ENCODE measurements around the gene NANS.

Gene NANS

DNA sequence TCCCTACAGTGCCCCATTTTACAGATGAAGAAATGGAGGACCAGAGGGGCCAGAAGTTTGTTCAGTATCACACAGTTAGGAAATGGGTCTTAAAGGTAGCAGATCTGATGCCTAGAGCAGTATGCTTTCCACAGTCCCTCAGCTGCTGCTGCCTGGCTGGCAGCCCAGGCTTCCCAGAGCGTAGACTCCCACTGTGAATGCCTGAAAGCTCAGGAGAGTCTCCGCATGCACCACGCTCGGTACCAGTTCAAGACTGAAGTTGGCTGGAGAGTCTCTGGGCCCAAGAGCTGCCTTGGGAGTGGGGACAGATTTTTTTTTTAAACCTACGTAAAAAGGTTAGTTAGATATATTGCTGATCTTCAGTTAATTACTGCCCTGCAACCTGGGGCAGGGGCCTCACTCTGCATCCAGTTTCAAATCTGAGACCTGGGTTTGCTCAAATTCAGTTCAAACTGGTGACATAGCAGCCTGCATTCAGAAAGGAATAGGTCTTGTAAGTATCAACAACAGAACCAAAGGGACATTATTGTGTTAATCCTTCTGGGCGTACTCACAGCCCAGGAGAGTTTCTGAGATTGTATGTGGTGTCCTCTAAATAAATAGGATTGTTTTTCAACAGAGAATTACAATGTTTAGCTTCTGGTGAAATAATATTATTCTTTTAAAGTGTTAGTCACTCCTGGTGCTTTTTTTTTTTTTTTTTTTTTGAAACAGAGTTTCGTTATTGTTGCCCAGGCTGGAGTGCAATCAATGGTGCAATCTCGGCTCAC, 8.3 kb downstream of the NANS start:
- Histone ChIP-seq H3K27me3 (no peaks in the 10 kb centered on the region), H3K36me3 (peaks cover 13% of the 10 kb centered on the region), H3K4me3 (ENCODE audit: low read depth in 1 of 2, low read length in 1 of 2) (no peak overlapping the region), H3K27ac (peak overlapping the region; percentile 48), H3K4me1 (ENCODE audit: control insufficient read depth in 1 of 2, insufficient read depth in 1 of 2, low read depth in 1 of 2, low read length in 1 of 2) (peaks cover 4 to 5% of the 10 kb centered on the region in 2 experiments), H3K9me3 (no peaks in the 10 kb centered on the region)
- TF ChIP-seq, protein P1, sequence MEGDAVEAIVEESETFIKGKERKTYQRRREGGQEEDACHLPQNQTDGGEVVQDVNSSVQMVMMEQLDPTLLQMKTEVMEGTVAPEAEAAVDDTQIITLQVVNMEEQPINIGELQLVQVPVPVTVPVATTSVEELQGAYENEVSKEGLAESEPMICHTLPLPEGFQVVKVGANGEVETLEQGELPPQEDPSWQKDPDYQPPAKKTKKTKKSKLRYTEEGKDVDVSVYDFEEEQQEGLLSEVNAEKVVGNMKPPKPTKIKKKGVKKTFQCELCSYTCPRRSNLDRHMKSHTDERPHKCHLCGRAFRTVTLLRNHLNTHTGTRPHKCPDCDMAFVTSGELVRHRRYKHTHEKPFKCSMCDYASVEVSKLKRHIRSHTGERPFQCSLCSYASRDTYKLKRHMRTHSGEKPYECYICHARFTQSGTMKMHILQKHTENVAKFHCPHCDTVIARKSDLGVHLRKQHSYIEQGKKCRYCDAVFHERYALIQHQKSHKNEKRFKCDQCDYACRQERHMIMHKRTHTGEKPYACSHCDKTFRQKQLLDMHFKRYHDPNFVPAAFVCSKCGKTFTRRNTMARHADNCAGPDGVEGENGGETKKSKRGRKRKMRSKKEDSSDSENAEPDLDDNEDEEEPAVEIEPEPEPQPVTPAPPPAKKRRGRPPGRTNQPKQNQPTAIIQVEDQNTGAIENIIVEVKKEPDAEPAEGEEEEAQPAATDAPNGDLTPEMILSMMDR (IDR thresholded peaks at IDR 0.05), result no peak

DNA sequence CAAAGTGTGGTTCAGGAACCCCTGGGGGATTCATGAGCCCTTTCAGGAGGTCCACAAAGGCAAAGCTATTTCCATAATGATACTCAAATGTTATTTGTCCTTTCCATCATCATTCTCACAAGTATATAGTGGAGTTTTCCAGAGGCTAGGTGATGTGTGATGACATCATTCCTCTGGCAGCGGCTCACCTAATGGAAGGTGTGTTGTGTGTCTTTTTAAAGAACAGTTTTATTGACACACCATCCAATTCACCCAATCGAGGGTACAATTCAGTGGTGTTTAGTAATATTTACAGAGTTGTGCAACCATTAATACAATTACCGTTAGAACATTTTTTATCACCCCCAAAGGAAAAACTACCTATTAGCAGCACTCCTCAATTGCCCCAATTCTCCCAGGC, 9.7 kb downstream of the NANS start:
- peaks cover 7% of the 10 kb centered on the region for H3K36me3 ChIP-seq
- no peaks in the 10 kb centered on the region for H3K27me3 ChIP-seq
- peaks cover 4 to 5% of the 10 kb centered on the region in 2 experiments for H3K4me1 ChIP-seq (ENCODE audit: control insufficient read depth in 1 of 2, insufficient read depth in 1 of 2, low read depth in 1 of 2, low read length in 1 of 2)
- TF ChIP-seq, protein P1 (IDR thresholded peaks at IDR 0.05), result no peak
- H3K9me3 ChIP-seq, result no peaks in the 10 kb centered on the region
- H3K27ac ChIP-seq, result peak overlapping the region; percentile 27
- no peak overlapping the region for H3K4me3 ChIP-seq (ENCODE audit: low read depth in 1 of 2, low read length in 1 of 2)

DNA sequence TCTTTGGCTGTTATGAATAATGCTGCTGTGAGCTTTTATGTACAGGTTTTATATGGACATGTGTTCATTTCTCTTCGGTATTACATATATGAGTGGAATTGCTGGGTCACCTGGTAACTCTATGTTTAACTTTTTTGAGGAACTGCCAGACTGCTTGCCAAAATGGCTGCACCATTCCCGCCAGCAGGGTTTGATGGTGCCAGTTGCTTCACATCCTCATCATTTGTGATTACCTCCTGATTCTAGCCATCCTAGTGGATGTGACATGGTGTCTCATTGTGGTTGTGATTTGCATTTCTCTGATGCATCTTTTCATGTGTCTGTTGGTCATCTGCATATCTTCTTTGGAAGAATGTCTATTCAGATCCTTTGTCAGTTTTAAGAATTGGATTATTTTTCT, 10.7 kb downstream of the NANS start:
- H3K9me3 ChIP-seq, result no peaks in the 10 kb centered on the region
- TF ChIP-seq, protein P1 (IDR thresholded peaks at IDR 0.05), result no peak
- H3K27ac ChIP-seq, result no peak overlapping the region
- peaks cover 7% of the 10 kb centered on the region for H3K36me3 ChIP-seq
- no peak overlapping the region for H3K4me3 ChIP-seq (ENCODE audit: low read depth in 1 of 2, low read length in 1 of 2)
- H3K4me1 ChIP-seq (ENCODE audit: control insufficient read depth in 1 of 2, insufficient read depth in 1 of 2, low read depth in 1 of 2, low read length in 1 of 2), result peaks cover 12% of the 10 kb centered on the region in 2 experiments
- H3K27me3 ChIP-seq, result no peaks in the 10 kb centered on the region

DNA sequence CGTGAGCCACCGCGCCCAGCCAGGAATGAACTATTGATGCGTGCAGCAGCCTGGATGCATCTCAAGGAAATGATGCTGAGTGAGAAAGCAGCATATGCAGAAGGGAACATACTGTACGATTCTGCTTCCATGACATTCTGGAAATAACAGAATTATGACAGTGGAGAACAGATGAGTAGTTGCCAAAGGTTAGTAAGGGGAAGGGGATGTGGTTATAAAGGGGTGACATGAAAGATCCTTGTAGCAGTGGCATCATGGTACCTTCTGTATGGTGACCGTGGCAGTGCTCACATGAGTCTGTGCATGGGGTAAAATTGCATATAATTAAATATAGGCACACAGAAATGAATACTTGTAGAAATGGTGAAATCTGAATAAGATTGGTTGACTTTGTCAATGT, 13.0 kb downstream of the NANS start:
- TF ChIP-seq, protein P1 (IDR thresholded peaks at IDR 0.05), result no peak
- H3K27me3 ChIP-seq, result no peaks in the 10 kb centered on the region
- no peak overlapping the region for H3K4me3 ChIP-seq (ENCODE audit: low read depth in 1 of 2, low read length in 1 of 2)
- peaks cover 2% of the 10 kb centered on the region for H3K36me3 ChIP-seq
- H3K27ac ChIP-seq, result no peak overlapping the region
- no peaks in the 10 kb centered on the region for H3K9me3 ChIP-seq
- H3K4me1 ChIP-seq (ENCODE audit: control insufficient read depth in 1 of 2, insufficient read depth in 1 of 2, low read depth in 1 of 2, low read length in 1 of 2), result peaks cover 21 to 24% of the 10 kb centered on the region in 2 experiments

DNA sequence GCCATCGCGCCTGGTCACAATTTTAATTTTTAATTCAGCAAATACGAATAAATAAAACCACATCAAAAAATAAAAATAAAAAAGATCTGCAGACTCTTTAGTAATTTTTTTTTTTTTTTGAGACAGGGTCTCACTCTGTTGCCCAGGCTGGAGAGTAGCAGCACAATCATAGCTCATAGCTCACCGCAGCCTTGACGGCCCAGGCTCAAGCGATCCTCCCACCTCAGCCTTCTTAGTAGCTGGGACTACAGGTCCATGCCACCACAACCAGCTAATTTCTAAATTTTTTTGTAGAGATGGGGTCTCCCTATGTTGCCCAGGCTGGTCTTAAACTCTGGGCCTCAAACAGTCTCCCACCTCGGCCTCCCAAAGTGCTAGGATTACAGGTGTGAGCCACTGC, 14.2 kb downstream of the NANS start:
- Histone ChIP-seq H3K4me3 (ENCODE audit: low read depth in 1 of 2, low read length in 1 of 2) (no peak overlapping the region), H3K27me3 (no peaks in the 10 kb centered on the region), H3K4me1 (ENCODE audit: control insufficient read depth in 1 of 2, insufficient read depth in 1 of 2, low read depth in 1 of 2, low read length in 1 of 2) (peaks cover 25 to 26% of the 10 kb centered on the region in 2 experiments), H3K27ac (no peak overlapping the region), H3K9me3 (no peaks in the 10 kb centered on the region), H3K36me3 (no peaks in the 10 kb centered on the region)
- TF ChIP-seq, protein P1 (IDR thresholded peaks at IDR 0.05), result no peak

Data from neutrophil (primary cell).